Mesenchymal stem cell (in vitro differentiated cells and primary cell): ENCODE measurements around the gene CLIC2.
"Not testable (repeated sequence)": the region's sequence is repeated elsewhere in the genome, so short reads cannot be mapped to it uniquely, and the experiment has no call there.

Experiments
- DNase-seq: peaks from one replicate; pipeline ENCODE4 v3.0.0-alpha.2; 2013
- H2AFZ ChIP-seq: one replicate; pipeline ENCODE4 v1.6.1; 2013; ENCODE audit warnings: low read depth, mild to moderate bottlenecking, control low read depth, inconsistent platforms, low read length, moderate library complexity
- H2AK5ac ChIP-seq: 2 replicates; pipeline ENCODE4 v1.6.1; 2013; ENCODE audit warnings: low read length, moderate library complexity, mild to moderate bottlenecking, inconsistent platforms; ENCODE audit not compliant: severe bottlenecking
- H2BK120ac ChIP-seq: one replicate; pipeline ENCODE4 v1.6.1; 2013; ENCODE audit warnings: low read depth, mild to moderate bottlenecking, inconsistent platforms, low read length, moderate library complexity
- H2BK12ac ChIP-seq, 2 experiments: one replicate each; pipeline ENCODE4 v1.6.1; 2013; ENCODE audit warnings: inconsistent platforms in 2 of 2, low read length in 2 of 2, mild to moderate bottlenecking in 2 of 2, moderate library complexity in 2 of 2, control low read depth in 1 of 2
- H2BK15ac ChIP-seq: one replicate; pipeline ENCODE4 v1.6.1; 2013; ENCODE audit warnings: mild to moderate bottlenecking, low read depth, inconsistent platforms; ENCODE audit not compliant: poor library complexity, severe bottlenecking
- H2BK5ac ChIP-seq: 2 replicates; pipeline ENCODE4 v1.6.1; 2013; ENCODE audit warnings: low read depth, mild to moderate bottlenecking, low read length, control low read depth, inconsistent platforms; ENCODE audit not compliant: poor library complexity, severe bottlenecking
- H3K14ac ChIP-seq, 2 experiments: one replicate each; pipeline ENCODE4 v1.6.1; 2013; ENCODE audit warnings: inconsistent platforms in 2 of 2, low read length in 2 of 2, control low read depth in 1 of 2, mild to moderate bottlenecking in 1 of 2, moderate library complexity in 1 of 2
- H3K18ac ChIP-seq, 2 experiments: one replicate each; pipeline ENCODE4 v1.6.1; 2013; ENCODE audit warnings: inconsistent platforms in 2 of 2, low read length in 2 of 2, control low read depth in 1 of 2, low read depth in 1 of 2, mild to moderate bottlenecking in 1 of 2
- H3K23ac ChIP-seq, 2 experiments: one replicate each; pipeline ENCODE4 v1.6.1; 2013; ENCODE audit warnings: inconsistent platforms in 2 of 2, low read length in 2 of 2, mild to moderate bottlenecking in 2 of 2, moderate library complexity in 2 of 2, control low read depth in 1 of 2
- H3K27ac ChIP-seq: 2 replicates; pipeline ENCODE4 v1.5.1; 2013; ENCODE audit warnings: mild to moderate bottlenecking, moderate library complexity, low read length, control low read depth, inconsistent platforms; ENCODE audit not compliant: poor library complexity, severe bottlenecking
- H3K27me3 ChIP-seq, 2 experiments: 2 replicates each; pipeline versions ENCODE4 v1.6.1 to v1.7.0; 2013; ENCODE audit warnings: low read length in 2 of 2, mild to moderate bottlenecking in 2 of 2, moderate library complexity in 2 of 2, control low read depth in 1 of 2, inconsistent platforms in 1 of 2; ENCODE audit not compliant: control insufficient read depth in 1 of 2, insufficient read depth in 1 of 2
- H3K36me3 ChIP-seq, 2 experiments: 2 replicates each; pipeline versions ENCODE4 v1.6.1 to v1.7.0; 2013; ENCODE audit warnings: low read length in 2 of 2, control low read depth in 1 of 2, inconsistent platforms in 1 of 2, low read depth in 1 of 2, mild to moderate bottlenecking in 1 of 2; ENCODE audit not compliant: insufficient read depth in 2 of 2, control insufficient read depth in 1 of 2
- H3K4ac ChIP-seq, 2 experiments: one replicate each; pipeline ENCODE4 v1.6.1; 2013; ENCODE audit warnings: inconsistent platforms in 2 of 2, low read length in 2 of 2, mild to moderate bottlenecking in 2 of 2, moderate library complexity in 2 of 2, control low read depth in 1 of 2, low read depth in 1 of 2
- H3K4me1 ChIP-seq: 2 replicates; pipeline ENCODE4 v1.6.1; 2013; ENCODE audit warnings: low read depth, low read length, control low read depth; ENCODE audit not compliant: control insufficient read depth, insufficient read depth
- H3K4me2 ChIP-seq: 2 replicates; pipeline ENCODE4 v1.6.1; 2013; ENCODE audit warnings: low read length, mild to moderate bottlenecking, inconsistent platforms; ENCODE audit not compliant: poor library complexity, severe bottlenecking
- H3K4me3 ChIP-seq, 2 experiments: 2 replicates each; pipeline versions ENCODE4 v1.5.1 to v1.7.0; 2013; ENCODE audit warnings: low read length in 2 of 2, mild to moderate bottlenecking in 2 of 2, control low read depth in 1 of 2, low read depth in 1 of 2; ENCODE audit not compliant: insufficient read depth in 1 of 2
- H3K79me1 ChIP-seq: replicated peaks from 2 replicates; pipeline ENCODE4 v1.6.1; 2013; ENCODE audit warnings: mild to moderate bottlenecking, control low read depth, low read length, inconsistent platforms; ENCODE audit not compliant: poor library complexity, severe bottlenecking
- H3K9ac ChIP-seq: 2 replicates; pipeline ENCODE4 v1.7.0; 2013; ENCODE audit warnings: mild to moderate bottlenecking, low read length, moderate library complexity
- H3K9me3 ChIP-seq: 2 replicates; pipeline ENCODE4 v1.7.0; 2013; ENCODE audit warnings: mild to moderate bottlenecking, low read length; ENCODE audit not compliant: control insufficient read depth
- H4K8ac ChIP-seq: one replicate; pipeline ENCODE4 v1.6.1; 2013; ENCODE audit warnings: inconsistent platforms, mild to moderate bottlenecking, low read length, moderate library complexity
- H4K91ac ChIP-seq: one replicate; pipeline ENCODE4 v1.6.1; 2013; ENCODE audit warnings: mild to moderate bottlenecking, low read length, inconsistent platforms
- WGBS: methylation state at CpG from one replicate; pipeline ENCODE4 v1.1.7; 2013; ENCODE audit warnings: mixed read lengths; 5-methylcytosine and 5-hydroxymethylcytosine counted together

The CLIC2 gene

GRCh38 chrX:155373777-155374458 is 39.5 kb upstream of the CLIC2 start:
- H3K4me2 ChIP-seq, result not testable (repeated sequence)
- WGBS, result no CpG with 5 or more reads among the region's 9 CpGs

GRCh38 chrX:155363712-155364111 is 29.3 kb upstream of the CLIC2 start:
- H3K27ac ChIP-seq, H4K91ac ChIP-seq, H3K4me2 ChIP-seq, H2BK5ac ChIP-seq, H3K27me3 ChIP-seq, H2BK15ac ChIP-seq, H2BK120ac ChIP-seq, H3K4me3 ChIP-seq, H2BK12ac ChIP-seq, H2AK5ac ChIP-seq, H3K14ac ChIP-seq, DNase-seq, H4K8ac ChIP-seq, H3K79me1 ChIP-seq, H3K23ac ChIP-seq, H3K4ac ChIP-seq, H3K36me3 ChIP-seq, H3K9me3 ChIP-seq, H3K9ac ChIP-seq, H3K4me1 ChIP-seq, H3K18ac ChIP-seq, H2AFZ ChIP-seq: not testable (repeated sequence)
- no CpG with 5 or more reads among the region's 7 CpGs for WGBS

More at GRCh38 chrX:155373777-155374458, 39.5 kb upstream of the CLIC2 start:
- H3K27me3 ChIP-seq, H3K4me3 ChIP-seq, H3K9me3 ChIP-seq, H2BK5ac ChIP-seq, H2BK12ac ChIP-seq, H3K27ac ChIP-seq, DNase-seq, H3K79me1 ChIP-seq, H3K14ac ChIP-seq, H2BK120ac ChIP-seq, H3K36me3 ChIP-seq, H3K4ac ChIP-seq, H4K8ac ChIP-seq, H3K4me1 ChIP-seq, H2AK5ac ChIP-seq, H3K23ac ChIP-seq, H2AFZ ChIP-seq, H4K91ac ChIP-seq, H3K9ac ChIP-seq, H3K18ac ChIP-seq, H2BK15ac ChIP-seq: not testable (repeated sequence)

DNA sequence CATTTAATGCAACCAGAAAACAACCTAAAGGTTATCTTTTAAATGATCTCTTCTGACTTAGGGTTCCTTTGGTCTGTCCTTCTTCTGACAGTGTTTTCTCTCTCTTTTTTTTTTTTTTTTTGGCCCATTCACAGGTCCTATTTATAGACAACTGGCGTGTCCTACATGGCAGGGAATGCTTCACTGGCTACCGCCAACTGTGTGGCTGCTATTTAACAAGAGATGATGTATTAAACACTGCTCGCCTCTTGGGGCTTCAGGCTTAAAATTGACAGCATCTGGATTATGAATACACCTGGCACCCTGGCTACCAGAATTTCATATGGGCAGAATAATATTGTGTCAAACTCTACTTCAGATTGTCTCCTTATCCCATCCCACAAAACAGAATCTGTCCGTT is 15.0 kb upstream of the CLIC2 start:
- not testable (repeated sequence) for H2AK5ac ChIP-seq, H3K23ac ChIP-seq, H3K36me3 ChIP-seq, DNase-seq, H3K4me1 ChIP-seq, H2BK15ac ChIP-seq, H4K8ac ChIP-seq, H2AFZ ChIP-seq, H2BK12ac ChIP-seq, H3K27me3 ChIP-seq, H3K9me3 ChIP-seq, H2BK120ac ChIP-seq, H3K4ac ChIP-seq, H3K4me3 ChIP-seq, H3K27ac ChIP-seq, H3K9ac ChIP-seq, H4K91ac ChIP-seq, H3K79me1 ChIP-seq, H3K4me2 ChIP-seq, H3K18ac ChIP-seq, H3K14ac ChIP-seq, H2BK5ac ChIP-seq
- WGBS, result no CpG with 5 or more reads among the region's 4 CpGs

DNA sequence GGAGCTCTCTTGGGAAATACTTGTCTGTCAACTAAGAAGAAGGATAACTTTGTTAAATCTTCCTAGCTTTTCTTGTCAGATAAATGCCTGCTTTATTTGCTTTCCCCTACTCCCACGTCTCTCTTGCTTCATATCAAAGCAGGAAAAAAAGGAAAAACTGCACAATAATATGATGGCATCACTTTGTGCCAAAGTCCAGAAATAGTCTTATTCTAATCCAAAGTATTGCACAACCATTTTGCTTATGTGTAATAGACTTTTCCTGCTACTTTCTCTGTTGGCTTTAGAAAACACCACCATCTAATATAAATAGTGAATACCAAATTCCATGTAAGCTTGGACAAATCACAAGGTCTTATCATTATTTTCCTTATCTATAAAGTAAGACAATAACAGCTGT is 11.3 kb upstream of the CLIC2 start:
- no CpG with 5 or more reads among the region's 1 CpG for WGBS
- not testable (repeated sequence) for H2BK15ac ChIP-seq

More for the DNA sequence above, 11.3 kb upstream of the CLIC2 start:
- not testable (repeated sequence) for DNase-seq, H4K91ac ChIP-seq, H3K27ac ChIP-seq, H3K9ac ChIP-seq, H3K4me2 ChIP-seq, H3K4ac ChIP-seq, H3K14ac ChIP-seq, H2BK12ac ChIP-seq, H3K23ac ChIP-seq, H3K4me1 ChIP-seq, H3K18ac ChIP-seq, H3K27me3 ChIP-seq, H2AFZ ChIP-seq, H4K8ac ChIP-seq, H3K9me3 ChIP-seq, H2BK120ac ChIP-seq, H3K4me3 ChIP-seq, H3K36me3 ChIP-seq, H2BK5ac ChIP-seq, H3K79me1 ChIP-seq, H2AK5ac ChIP-seq
